G401 (cell line): ENCODE data around the gene MDP1. TPM values are rescaled to one million over a fixed set of nuclear protein-coding genes. Genes with fewer than 3 reads are reported as not detected.
A peak's percentile ranks its signal among the peaks of the same experiment; 100 is the strongest.

Experiments
- DNase-seq: peaks from one replicate; pipeline ENCODE4 v3.0.0-alpha.2; 2015; ENCODE audit warnings: low spot score
- in situ Hi-C: cut with HindIII; loops from 2 replicates; pipeline ENCODE4 v1.10.0; 2016; ENCODE audit warnings: low sequenced_read_pairs, mixed read lengths
- total RNA-seq: library from RNA; depleted of rRNA; stranded (reverse); fragments of >200 nt; shearing (Covaris generic); gene quantifications from 2 replicates; pipeline ENCODE4 v1.2.3, GENCODE V29; 2014; rRNA removed

The MDP1 gene
- total RNA-seq, 1 experiment from 2014 or later = 16.6 TPM

GRCh38 chr14:24171422-24172260, 44.2 kb downstream of the MDP1 start, which contains the start of gene REC8:
REC8 (plus strand) TSS chr14:24172080; CDS start chr14:24172553, 473 bp downstream.
- peak; percentile 97 for DNase-seq
- in situ Hi-C loops = no loop called here

- in situ Hi-C loops = no loop called here
- no peak for DNase-seq
Measured at GRCh38 chr14:24167469-24168114, 48.3 kb downstream of the MDP1 start.

GRCh38 chr14:24165785-24166184, 50.1 kb downstream of the MDP1 start:
- no peak for DNase-seq
- in situ Hi-C loops = no loop called here

- in situ Hi-C loops = no loop called here
- no peak for DNase-seq
Measured at GRCh38 chr14:24164518-24164991, 51.3 kb downstream of the MDP1 start.

Other genes starting within 250 kb of the MDP1 start
- gene DHRS4L2, start 227.1 kb downstream of the MDP1 start, total RNA-seq = 17.3 and 28.1 TPM in 2 replicates
- 0.74 and 1.6 TPM in 2 replicates for gene CARMIL3, start 164.1 kb downstream of the MDP1 start, total RNA-seq
- not detected in 2 replicates for gene CPNE6, start 144.5 kb downstream of the MDP1 start, total RNA-seq
- gene PCK2, start 121.8 kb downstream of the MDP1 start, total RNA-seq = 64.7 and 86.2 TPM in 2 replicates
- 93.8 and 125 TPM in 2 replicates for gene DCAF11, start 101.3 kb downstream of the MDP1 start, total RNA-seq
- gene NRL, start 101.1 kb downstream of the MDP1 start, total RNA-seq = 1.3 and 2.8 TPM in 2 replicates
- gene FITM1, start 85.4 kb downstream of the MDP1 start, total RNA-seq = 0.88 TPM in 1 of 2 replicates, not detected in the other
- 57.9 and 58.0 TPM in 2 replicates for gene PSME1, start 79.9 kb downstream of the MDP1 start, total RNA-seq
- gene EMC9, start 74.5 kb downstream of the MDP1 start, total RNA-seq = 33.6 and 45.0 TPM in 2 replicates
- gene PSME2, start 69.5 kb downstream of the MDP1 start, total RNA-seq = 162 and 168 TPM in 2 replicates
- gene RNF31, start 68.6 kb downstream of the MDP1 start, total RNA-seq = 51.9 and 89.7 TPM in 2 replicates
- gene IRF9, start 54.8 kb downstream of the MDP1 start, total RNA-seq = 8.3 and 14.1 TPM in 2 replicates
- 0.31 TPM in 1 of 2 replicates, not detected in the other for gene REC8, start 44.0 kb downstream of the MDP1 start, total RNA-seq
- gene IPO4, start 27.2 kb downstream of the MDP1 start, total RNA-seq = 79.5 and 80.4 TPM in 2 replicates
- 26.6 and 50.0 TPM in 2 replicates for gene TM9SF1, start 20.6 kb downstream of the MDP1 start, total RNA-seq
- not detected in 2 replicates for gene TSSK4, start 10.4 kb downstream of the MDP1 start, total RNA-seq
- 30.8 and 40.4 TPM in 2 replicates for gene CHMP4A, start 2.6 kb downstream of the MDP1 start, total RNA-seq
- gene NEDD8, start 16.3 kb upstream of the MDP1 start, total RNA-seq = 168 and 186 TPM in 2 replicates
- gene GMPR2, start 16.9 kb upstream of the MDP1 start, total RNA-seq = 116 and 132 TPM in 2 replicates
- gene TINF2, start 26.6 kb upstream of the MDP1 start, total RNA-seq = 38.1 and 63.0 TPM in 2 replicates
- gene TGM1, start 47.1 kb upstream of the MDP1 start, total RNA-seq = 0.10 TPM in 1 of 2 replicates, not detected in the other
- 19.0 and 23.6 TPM in 2 replicates for gene RABGGTA, start 55.5 kb upstream of the MDP1 start, total RNA-seq
- gene DHRS1, start 83.7 kb upstream of the MDP1 start, total RNA-seq = 3.8 and 11.4 TPM in 2 replicates
- gene NOP9, start 83.8 kb upstream of the MDP1 start, total RNA-seq = 28.7 and 28.9 TPM in 2 replicates
- 1.7 TPM in 1 of 2 replicates, not detected in the other for gene CIDEB, start 91.9 kb upstream of the MDP1 start, total RNA-seq
- 1.8 and 5.4 TPM in 2 replicates for gene LTB4R2, start 94.1 kb upstream of the MDP1 start, total RNA-seq
- 1.6 and 5.7 TPM in 2 replicates for gene LTB4R, start 95.4 kb upstream of the MDP1 start, total RNA-seq
- gene ADCY4, start 119.0 kb upstream of the MDP1 start, total RNA-seq = not detected in 2 replicates
- gene RIPK3, start 123.9 kb upstream of the MDP1 start, total RNA-seq = not detected in 2 replicates
- 41.4 and 45.5 TPM in 2 replicates for gene NFATC4, start 152.1 kb upstream of the MDP1 start, total RNA-seq
- gene NYNRIN, start 182.9 kb upstream of the MDP1 start, total RNA-seq = 19.7 and 24.1 TPM in 2 replicates
- gene CBLN3, start 213.6 kb upstream of the MDP1 start, total RNA-seq = 0.25 and 0.88 TPM in 2 replicates
- 41.9 and 54.9 TPM in 2 replicates for gene KHNYN, start 213.9 kb upstream of the MDP1 start, total RNA-seq
- gene SDR39U1, start 226.7 kb upstream of the MDP1 start, total RNA-seq = 49.2 and 56.4 TPM in 2 replicates